Ishikawa (cell line): ENCODE measurements around the gene AMH.

Experiments used
- CEBPB ChIP-seq: IDR thresholded peaks from 2 replicates; pipeline ENCODE4 v1.6.1; 2012
- CREB1 ChIP-seq: IDR thresholded peaks from 2 replicates; pipeline ENCODE4 v1.6.1; 2012; ENCODE audit warnings: low read depth
- EGR1 ChIP-seq: IDR thresholded peaks from 2 replicates; pipeline ENCODE4 v1.6.1; 2012
- EP300 ChIP-seq: IDR thresholded peaks from 2 replicates; pipeline ENCODE4 v1.6.1; 2012; ENCODE audit warnings: borderline replicate concordance
- FOXM1 ChIP-seq: IDR thresholded peaks from 2 replicates; pipeline ENCODE4 v1.6.1; 2012; ENCODE audit warnings: low read depth, borderline replicate concordance
- NFIC ChIP-seq: IDR thresholded peaks from 2 replicates; pipeline ENCODE4 v1.6.1; 2012
- RAD21 ChIP-seq: IDR thresholded peaks from 2 replicates; pipeline ENCODE4 v1.6.1; 2012; ENCODE audit warnings: low read depth
- TAF1 ChIP-seq: IDR thresholded peaks from 2 replicates; pipeline ENCODE4 v1.6.1; 2012; ENCODE audit warnings: low read depth, mild to moderate bottlenecking
- TCF12 ChIP-seq: IDR thresholded peaks from 2 replicates; pipeline ENCODE4 v1.6.1; 2012; ENCODE audit warnings: low read depth
- TEAD4 ChIP-seq: IDR thresholded peaks from 2 replicates; pipeline ENCODE4 v1.6.1; 2012
- YY1 ChIP-seq: IDR thresholded peaks from 2 replicates; pipeline ENCODE4 v1.6.1; 2012; ENCODE audit warnings: low read depth
- ZBTB7A ChIP-seq: IDR thresholded peaks from 2 replicates; pipeline ENCODE4 v1.6.1; 2012; ENCODE audit warnings: low read depth
- TF ChIP-seq, protein P1 (sequence below): IDR thresholded peaks from 2 replicates; pipeline ENCODE4 v1.6.1; 2012
- TF ChIP-seq, protein P2 (sequence below): IDR thresholded peaks from 2 replicates; pipeline ENCODE4 v1.6.1; 2012; ENCODE audit warnings: low read depth, mild to moderate bottlenecking
- TF ChIP-seq, protein P3 (sequence below): IDR thresholded peaks from 2 replicates; pipeline ENCODE4 v1.6.1; 2012

Gene AMH

DNA sequence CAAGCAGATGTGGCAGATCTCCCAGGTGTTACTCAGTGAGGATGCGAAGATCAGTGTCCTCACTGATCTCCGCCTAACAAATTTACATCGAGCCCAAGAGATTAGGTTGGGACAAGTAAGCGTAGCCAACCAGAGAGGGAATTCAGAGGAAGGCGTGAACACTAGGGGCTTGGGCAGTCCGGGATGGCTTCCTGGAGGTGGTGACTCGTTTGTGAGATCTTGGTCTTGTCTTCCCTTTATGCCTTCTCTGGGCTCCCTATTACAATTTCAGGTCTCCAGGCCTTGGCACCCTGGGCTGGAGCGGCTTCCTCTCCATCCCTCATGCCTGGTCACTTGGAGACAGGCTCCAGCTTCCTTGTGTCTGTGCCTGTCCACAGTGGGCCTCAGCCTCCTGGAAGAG lies 6.3 kb upstream of the AMH start:
- TF ChIP-seq NFIC: no peak
- TF ChIP-seq, protein P1, sequence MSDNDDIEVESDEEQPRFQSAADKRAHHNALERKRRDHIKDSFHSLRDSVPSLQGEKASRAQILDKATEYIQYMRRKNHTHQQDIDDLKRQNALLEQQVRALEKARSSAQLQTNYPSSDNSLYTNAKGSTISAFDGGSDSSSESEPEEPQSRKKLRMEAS: no peak
- TF ChIP-seq TCF12: no peak
- TF ChIP-seq EP300: no peak
- TF ChIP-seq TAF1: no peak
- no peak for TF ChIP-seq CREB1
- no peak for TF ChIP-seq EGR1
- TF ChIP-seq, protein P2, sequence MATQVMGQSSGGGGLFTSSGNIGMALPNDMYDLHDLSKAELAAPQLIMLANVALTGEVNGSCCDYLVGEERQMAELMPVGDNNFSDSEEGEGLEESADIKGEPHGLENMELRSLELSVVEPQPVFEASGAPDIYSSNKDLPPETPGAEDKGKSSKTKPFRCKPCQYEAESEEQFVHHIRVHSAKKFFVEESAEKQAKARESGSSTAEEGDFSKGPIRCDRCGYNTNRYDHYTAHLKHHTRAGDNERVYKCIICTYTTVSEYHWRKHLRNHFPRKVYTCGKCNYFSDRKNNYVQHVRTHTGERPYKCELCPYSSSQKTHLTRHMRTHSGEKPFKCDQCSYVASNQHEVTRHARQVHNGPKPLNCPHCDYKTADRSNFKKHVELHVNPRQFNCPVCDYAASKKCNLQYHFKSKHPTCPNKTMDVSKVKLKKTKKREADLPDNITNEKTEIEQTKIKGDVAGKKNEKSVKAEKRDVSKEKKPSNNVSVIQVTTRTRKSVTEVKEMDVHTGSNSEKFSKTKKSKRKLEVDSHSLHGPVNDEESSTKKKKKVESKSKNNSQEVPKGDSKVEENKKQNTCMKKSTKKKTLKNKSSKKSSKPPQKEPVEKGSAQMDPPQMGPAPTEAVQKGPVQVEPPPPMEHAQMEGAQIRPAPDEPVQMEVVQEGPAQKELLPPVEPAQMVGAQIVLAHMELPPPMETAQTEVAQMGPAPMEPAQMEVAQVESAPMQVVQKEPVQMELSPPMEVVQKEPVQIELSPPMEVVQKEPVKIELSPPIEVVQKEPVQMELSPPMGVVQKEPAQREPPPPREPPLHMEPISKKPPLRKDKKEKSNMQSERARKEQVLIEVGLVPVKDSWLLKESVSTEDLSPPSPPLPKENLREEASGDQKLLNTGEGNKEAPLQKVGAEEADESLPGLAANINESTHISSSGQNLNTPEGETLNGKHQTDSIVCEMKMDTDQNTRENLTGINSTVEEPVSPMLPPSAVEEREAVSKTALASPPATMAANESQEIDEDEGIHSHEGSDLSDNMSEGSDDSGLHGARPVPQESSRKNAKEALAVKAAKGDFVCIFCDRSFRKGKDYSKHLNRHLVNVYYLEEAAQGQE: no peak
- no peak for TF ChIP-seq FOXM1
- TF ChIP-seq TEAD4: no peak
- TF ChIP-seq, protein P3, sequence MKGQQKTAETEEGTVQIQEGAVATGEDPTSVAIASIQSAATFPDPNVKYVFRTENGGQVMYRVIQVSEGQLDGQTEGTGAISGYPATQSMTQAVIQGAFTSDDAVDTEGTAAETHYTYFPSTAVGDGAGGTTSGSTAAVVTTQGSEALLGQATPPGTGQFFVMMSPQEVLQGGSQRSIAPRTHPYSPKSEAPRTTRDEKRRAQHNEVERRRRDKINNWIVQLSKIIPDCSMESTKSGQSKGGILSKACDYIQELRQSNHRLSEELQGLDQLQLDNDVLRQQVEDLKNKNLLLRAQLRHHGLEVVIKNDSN: no peak
- no peak for TF ChIP-seq YY1
- no peak for TF ChIP-seq RAD21
- TF ChIP-seq CEBPB: no peak

DNA sequence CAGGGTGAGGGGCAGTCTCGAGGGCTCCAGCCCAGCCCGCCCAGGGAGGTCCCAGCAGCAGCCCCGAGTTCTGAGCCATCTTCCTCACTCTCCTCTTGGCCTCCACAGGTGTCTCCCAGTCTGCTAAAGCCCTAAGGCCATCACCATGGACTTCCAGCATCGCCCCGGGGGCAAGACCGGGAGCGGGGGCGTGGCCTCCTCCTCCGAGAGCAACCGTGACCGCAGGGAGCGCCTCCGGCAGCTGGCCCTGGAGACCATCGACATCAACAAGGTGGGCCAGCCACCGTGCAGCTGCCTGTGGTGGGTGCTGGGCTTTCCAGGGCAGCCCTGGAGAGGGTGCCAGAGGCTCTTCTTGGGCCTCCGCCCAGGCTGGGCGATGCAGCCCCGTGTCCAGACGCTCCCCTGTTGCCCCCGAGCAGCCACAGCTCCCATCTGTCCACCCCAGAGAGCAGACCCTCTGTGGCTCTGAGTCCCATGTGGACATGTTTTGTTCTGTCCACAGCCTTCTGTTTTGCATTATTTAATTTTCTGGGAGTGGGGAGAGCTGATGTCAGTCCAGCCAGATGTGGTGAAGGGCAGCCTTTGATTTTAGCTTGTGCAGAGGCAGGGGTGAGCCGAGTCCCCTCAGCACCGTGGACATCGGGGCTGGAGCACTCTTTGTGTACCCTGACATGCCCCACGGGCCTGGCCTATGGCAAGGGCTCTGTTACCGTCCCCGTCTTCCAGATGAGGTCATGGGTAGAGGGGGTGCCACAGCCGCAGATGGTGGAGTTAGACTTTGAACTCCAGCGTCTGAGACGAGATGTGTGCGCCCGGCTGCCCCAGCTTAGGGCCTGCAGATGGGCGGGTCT lies 5.6 kb upstream of the AMH start:
- no peak for TF ChIP-seq CREB1
- TF ChIP-seq YY1: no peak
- TF ChIP-seq, protein P3: no peak
- TF ChIP-seq TAF1: no peak
- no peak for TF ChIP-seq TEAD4

DNA sequence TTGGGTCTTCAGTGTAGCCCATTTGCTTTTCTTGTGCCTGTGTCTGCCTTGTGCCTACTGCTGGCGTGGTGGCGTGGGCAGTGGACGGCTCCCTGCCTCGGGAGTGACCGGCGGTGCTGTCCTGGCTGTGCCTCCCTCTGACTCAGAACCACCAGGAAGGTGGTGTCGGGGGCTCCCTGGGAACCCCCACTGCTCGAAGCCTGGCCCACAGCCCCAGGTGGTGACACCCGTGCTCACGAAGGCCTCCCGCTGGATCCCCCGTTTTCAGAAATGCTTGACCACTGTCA lies 5.1 kb upstream of the AMH start:
- TF ChIP-seq RAD21 (no peak), FOXM1 (no peak), NFIC (no peak), TCF12 (no peak), CEBPB (no peak), YY1 (no peak), EGR1 (no peak), TEAD4 (no peak), TAF1 (no peak)
- TF ChIP-seq, protein P2: no peak
- TF ChIP-seq, protein P1: no peak

DNA sequence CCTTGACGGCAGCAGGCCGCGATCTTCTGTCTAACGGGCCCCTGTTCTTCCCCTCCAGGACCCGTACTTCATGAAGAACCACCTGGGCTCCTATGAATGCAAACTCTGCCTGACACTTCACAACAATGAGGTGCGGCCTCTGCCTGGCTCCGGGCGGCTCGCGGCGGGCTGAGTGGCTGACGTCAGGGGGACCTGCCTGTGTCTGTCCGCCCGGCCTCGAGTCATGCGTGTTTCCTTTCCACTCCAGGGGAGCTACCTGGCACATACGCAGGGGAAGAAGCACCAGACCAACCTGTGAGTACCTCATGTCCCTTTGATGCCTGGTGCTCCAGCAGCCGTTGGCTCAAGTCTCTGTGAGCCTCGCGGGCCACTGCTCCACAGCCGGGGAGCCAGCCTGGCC lies 4.6 kb upstream of the AMH start:
- TF ChIP-seq NFIC (no peak), RAD21 (no peak), EP300 (no peak), TEAD4 (no peak), YY1 (no peak), FOXM1 (no peak), TAF1 (no peak), EGR1 (no peak), CEBPB (no peak), ZBTB7A (no peak), TCF12 (no peak), CREB1 (no peak)
- TF ChIP-seq, protein P1: no peak
- TF ChIP-seq, protein P3: no peak
- TF ChIP-seq, protein P2: no peak
